Activated CD4-positive, alpha-beta T cell treated with anti-CD3 and anti-CD28 coated beads, Interleukin-2, amount 10 ng/mL, durations not matched to agents 7 days and 5 days (primary cell): ENCODE data around the gene PHB1. TPM values are rescaled to one million over a fixed set of nuclear protein-coding genes. Genes with fewer than 3 reads are reported as not detected.
A peak's percentile ranks its signal among the peaks of the same experiment; 100 is the strongest.

ENCODE experiments used
- CTCF ChIA-PET: fragments of 350-600 bp; sonication (Branson Sonifier 250); formaldehyde crosslinking; loops from one replicate; lab custom pipeline; 2021; ENCODE audit warnings: antibody characterized with exemption; lab: Charles Lee
- POLR2A ChIA-PET: fragments of 350-600 bp; sonication (Branson Sonifier 250); formaldehyde crosslinking; loops from one replicate; lab custom pipeline; 2021; ENCODE audit warnings: antibody characterized with exemption; lab: Charles Lee
- DNase-seq: peaks from one replicate; pipeline ENCODE4 v3.0.0-alpha.2; 2020
- H3K27ac Mint-ChIP-seq: one replicate; pipeline ENCODE4 v1.8.0; 2021; ENCODE audit warnings: mild to moderate bottlenecking, moderate library complexity, mixed read lengths
- H3K27me3 Mint-ChIP-seq: one replicate; pipeline ENCODE4 v1.8.0; 2021; ENCODE audit warnings: mixed read lengths
- H3K36me3 Mint-ChIP-seq: one replicate; pipeline ENCODE4 v1.8.0; 2021; ENCODE audit warnings: low read depth, mixed read lengths
- H3K4me1 Mint-ChIP-seq: one replicate; pipeline ENCODE4 v1.8.0; 2021; ENCODE audit warnings: mixed read lengths
- H3K4me3 Mint-ChIP-seq: one replicate; pipeline ENCODE4 v1.8.0; 2021; ENCODE audit warnings: mild to moderate bottlenecking, moderate library complexity, mixed read lengths
- H3K9me3 Mint-ChIP-seq: one replicate; pipeline ENCODE4 v1.8.0; 2021; ENCODE audit warnings: mixed read lengths
- total RNA-seq, 2 experiments: library from RNA; stranded (reverse); gene quantifications; one replicate each; pipeline ENCODE4 v1.2.3, GENCODE V29; 2021

PHB1 gene
- total RNA-seq, 2 experiments from 2014 or later = 132 to 153 TPM

DNA sequence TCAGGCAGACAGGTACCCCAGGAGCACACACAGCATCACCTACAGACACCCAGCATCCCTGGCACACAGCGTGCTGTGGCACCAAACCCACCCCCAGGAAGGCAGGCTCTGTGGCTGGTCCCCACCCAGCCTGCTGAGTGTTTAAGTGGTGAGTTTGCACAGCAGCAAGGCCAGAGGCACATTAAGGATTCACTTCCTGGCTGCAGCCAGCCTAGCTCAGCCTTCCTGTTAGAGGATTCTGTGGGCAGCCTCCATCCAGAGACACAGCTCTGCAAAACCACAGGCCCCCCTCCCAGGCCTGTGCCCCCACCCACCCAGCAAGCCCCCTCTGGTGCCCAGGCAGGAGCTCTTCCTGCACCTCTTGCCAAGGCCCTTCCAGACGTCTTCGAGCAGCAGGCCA, 36.1 kb upstream of the PHB1 start:
- ChIA-PET CTCF (interaction anchor here (1.2 kb wide), 1 partner anchor 28 kb away, joined by 3 read pairs; no protein-coding TSS in a partner anchor), POLR2A (no interaction called here)
- H3K36me3 Mint-ChIP-seq = no peaks in the 10 kb centered on the region
- H3K9me3 Mint-ChIP-seq = no peaks in the 10 kb centered on the region
- peaks cover 10% of the 10 kb centered on the region for H3K27me3 Mint-ChIP-seq
- no peak overlapping the region for H3K4me3 Mint-ChIP-seq
- H3K4me1 Mint-ChIP-seq = peaks cover 28% of the 10 kb centered on the region
- no peak for DNase-seq
- H3K27ac Mint-ChIP-seq = peak overlapping the region; percentile 71

- H3K4me1 Mint-ChIP-seq = peaks cover 28% of the 10 kb centered on the region
- no peaks in the 10 kb centered on the region for H3K9me3 Mint-ChIP-seq
- peak overlapping the region; percentile 71 for H3K27ac Mint-ChIP-seq
- DNase-seq = no peak
- no peak overlapping the region for H3K4me3 Mint-ChIP-seq
- H3K36me3 Mint-ChIP-seq = no peaks in the 10 kb centered on the region
- H3K27me3 Mint-ChIP-seq = peaks cover 10% of the 10 kb centered on the region
- CTCF ChIA-PET = no interaction called here
- POLR2A ChIA-PET = no interaction called here
Measured at GRCh38 chr17:49450181-49450580, 35.5 kb upstream of the PHB1 start.

DNA sequence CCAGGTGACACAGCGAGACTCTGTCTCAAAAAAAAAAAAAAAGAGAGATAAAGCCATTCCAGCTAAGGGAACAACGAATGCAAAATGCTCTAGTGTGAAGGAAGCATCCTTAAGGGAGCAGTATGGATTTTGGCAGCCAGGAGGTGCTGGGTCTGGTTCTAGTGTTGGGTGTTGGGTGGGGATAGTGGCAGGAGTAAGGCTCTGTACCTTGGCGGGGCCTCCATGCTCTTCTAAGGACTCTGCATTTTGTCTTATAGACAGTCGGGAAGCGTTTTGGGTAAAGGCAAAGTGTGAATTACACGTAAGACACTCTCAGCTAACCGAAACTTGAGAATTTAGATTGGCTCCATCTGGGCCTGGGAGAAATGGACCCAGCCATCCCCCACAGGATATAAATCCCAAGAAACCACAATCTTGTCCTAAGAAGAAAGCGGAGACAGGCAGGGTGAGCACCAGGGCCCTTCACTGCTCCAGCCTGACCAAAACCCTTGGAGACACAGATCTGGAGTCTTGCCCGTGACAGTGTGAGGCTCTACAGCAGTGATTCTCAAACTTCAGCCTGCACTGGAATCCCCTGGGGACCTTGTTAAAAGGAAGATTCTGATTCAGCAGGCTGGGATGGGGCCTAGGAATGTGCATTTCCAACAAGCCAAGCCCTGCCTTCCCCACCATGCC, 33.1 kb upstream of the PHB1 start:
- Mint-ChIP-seq H3K27ac (no peak overlapping the region), H3K4me3 (no peak overlapping the region), H3K4me1 (peaks cover 25% of the 10 kb centered on the region), H3K36me3 (no peaks in the 10 kb centered on the region), H3K9me3 (no peaks in the 10 kb centered on the region), H3K27me3 (no peaks in the 10 kb centered on the region)
- DNase-seq = no peak
- ChIA-PET CTCF (interaction anchor here (0.5 to 1.1 kb wide), 2 partner anchors 280 to 495 kb away, joined by 3 read pairs; no protein-coding TSS in a partner anchor), POLR2A (interaction anchor here (0.6 kb wide), 1 partner anchor 151 kb away, joined by 4 read pairs; no protein-coding TSS in a partner anchor)

DNA sequence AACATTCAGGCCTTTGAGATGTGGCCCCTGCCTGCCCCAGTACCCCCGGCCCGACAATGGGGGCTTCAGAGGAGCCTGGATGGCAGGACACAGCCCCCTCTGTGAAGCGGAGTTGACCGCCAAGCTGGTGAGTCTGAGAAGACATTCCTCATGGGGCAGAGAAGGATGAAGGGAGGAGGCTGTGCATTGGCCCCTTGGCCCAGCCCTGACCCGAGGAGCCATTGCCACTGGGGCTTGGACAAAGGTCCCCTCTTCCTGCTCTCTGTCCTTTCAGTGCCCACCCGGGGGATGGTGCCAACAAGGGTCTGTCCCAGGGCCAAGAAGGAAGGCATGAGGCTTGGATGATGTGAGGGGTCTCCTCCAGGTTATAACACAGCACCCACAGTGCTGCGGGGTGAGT, 30.9 kb upstream of the PHB1 start:
- H3K27me3 Mint-ChIP-seq = peaks cover 1% of the 10 kb centered on the region
- ChIA-PET POLR2A (no interaction called here), CTCF (no interaction called here)
- no peaks in the 10 kb centered on the region for H3K36me3 Mint-ChIP-seq
- H3K4me1 Mint-ChIP-seq = peaks cover 7% of the 10 kb centered on the region
- no peak overlapping the region for H3K27ac Mint-ChIP-seq
- no peak for DNase-seq
- no peaks in the 10 kb centered on the region for H3K9me3 Mint-ChIP-seq
- H3K4me3 Mint-ChIP-seq = no peak overlapping the region

GRCh38 chr17:49444384-49444783, 29.7 kb upstream of the PHB1 start:
- no peak overlapping the region for H3K27ac Mint-ChIP-seq
- ChIA-PET CTCF (no interaction called here), POLR2A (no interaction called here)
- H3K27me3 Mint-ChIP-seq = peaks cover 6% of the 10 kb centered on the region
- DNase-seq = no peak
- no peaks in the 10 kb centered on the region for H3K9me3 Mint-ChIP-seq
- no peaks in the 10 kb centered on the region for H3K36me3 Mint-ChIP-seq
- no peak overlapping the region for H3K4me3 Mint-ChIP-seq
- no peaks in the 10 kb centered on the region for H3K4me1 Mint-ChIP-seq

DNA sequence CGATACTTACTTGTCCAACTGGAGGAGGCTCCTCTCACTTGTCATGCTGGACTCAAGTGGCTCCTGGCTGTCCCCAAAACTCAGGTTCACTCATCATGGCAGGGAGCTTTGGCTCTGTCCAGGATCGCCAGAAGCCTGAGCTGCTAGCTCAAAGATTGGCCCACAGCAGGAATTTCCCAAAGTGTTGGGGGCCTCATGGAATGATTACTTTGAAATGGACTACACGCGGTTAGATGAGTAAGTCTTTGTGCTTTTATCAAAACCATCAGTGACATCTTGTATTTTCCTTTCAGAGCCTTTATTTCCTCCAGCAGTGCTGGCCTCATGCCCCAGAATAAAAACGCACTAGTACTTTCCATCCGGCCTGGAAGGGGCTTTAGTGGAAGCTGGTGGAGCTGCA, 29.2 kb upstream of the PHB1 start:
- H3K27ac Mint-ChIP-seq = no peak overlapping the region
- no peaks in the 10 kb centered on the region for H3K9me3 Mint-ChIP-seq
- ChIA-PET POLR2A (no interaction called here), CTCF (interaction anchor here (1.4 kb wide), 1 partner anchor 113 kb away, joined by 4 read pairs; no protein-coding TSS in a partner anchor)
- H3K4me1 Mint-ChIP-seq = no peaks in the 10 kb centered on the region
- H3K27me3 Mint-ChIP-seq = peaks cover 11% of the 10 kb centered on the region
- no peak overlapping the region for H3K4me3 Mint-ChIP-seq
- DNase-seq = no peak
- H3K36me3 Mint-ChIP-seq = no peaks in the 10 kb centered on the region

DNA sequence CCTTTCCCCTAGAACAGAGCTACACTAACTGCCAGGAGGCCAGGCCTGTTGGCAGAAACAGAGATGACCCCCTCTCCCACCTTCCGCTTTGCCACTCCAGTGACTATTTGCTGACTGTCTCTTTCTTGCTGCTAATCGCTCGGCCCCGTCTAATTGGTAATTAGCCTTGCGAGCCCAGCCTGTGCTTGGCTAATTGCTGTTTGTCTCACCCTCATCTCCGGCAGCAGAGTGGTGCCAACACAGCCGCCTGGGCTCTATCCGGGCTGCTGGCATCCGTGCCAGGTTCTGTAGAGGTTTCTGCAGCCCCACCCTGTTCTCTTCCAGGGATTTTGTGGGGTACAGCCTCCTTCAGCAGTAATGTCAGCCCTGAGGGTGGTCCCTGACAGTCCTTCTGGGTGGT, 27.4 kb upstream of the PHB1 start:
- no peak overlapping the region for H3K4me3 Mint-ChIP-seq
- no peaks in the 10 kb centered on the region for H3K4me1 Mint-ChIP-seq
- ChIA-PET POLR2A (no interaction called here), CTCF (no interaction called here)
- peaks cover 20% of the 10 kb centered on the region for H3K27me3 Mint-ChIP-seq
- H3K36me3 Mint-ChIP-seq = no peaks in the 10 kb centered on the region
- DNase-seq = no peak
- H3K9me3 Mint-ChIP-seq = no peaks in the 10 kb centered on the region
- H3K27ac Mint-ChIP-seq = no peak overlapping the region

- Mint-ChIP-seq H3K4me1 (no peaks in the 10 kb centered on the region), H3K9me3 (no peaks in the 10 kb centered on the region), H3K27ac (no peak overlapping the region), H3K4me3 (no peak overlapping the region), H3K27me3 (peaks cover 24% of the 10 kb centered on the region), H3K36me3 (no peaks in the 10 kb centered on the region)
- no peak for DNase-seq
- ChIA-PET CTCF (no interaction called here), POLR2A (no interaction called here)
Measured at GRCh38 chr17:49441578-49441977, 26.9 kb upstream of the PHB1 start.

DNA sequence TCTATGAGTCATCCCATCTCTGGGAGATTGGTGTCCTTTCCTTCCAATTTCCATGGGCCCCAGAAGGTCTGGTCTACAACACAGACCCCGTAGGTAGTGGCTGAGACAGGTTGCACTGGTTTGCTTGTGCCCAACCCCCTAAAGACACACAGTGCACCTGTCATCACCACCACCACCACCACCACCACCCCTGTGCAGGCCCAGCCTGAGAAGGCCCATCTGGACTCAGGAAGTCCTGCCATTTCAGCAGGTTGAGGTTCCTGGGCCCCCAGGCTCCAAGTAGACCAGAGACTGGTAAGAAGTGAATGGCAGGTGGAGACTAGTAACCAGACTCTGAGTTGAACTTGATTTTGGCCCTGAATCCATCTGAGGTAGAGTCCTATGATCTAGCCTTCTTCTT, 25.9 kb upstream of the PHB1 start:
- H3K27me3 Mint-ChIP-seq = peaks cover 34% of the 10 kb centered on the region
- no peak overlapping the region for H3K27ac Mint-ChIP-seq
- H3K4me3 Mint-ChIP-seq = no peak overlapping the region
- H3K9me3 Mint-ChIP-seq = no peaks in the 10 kb centered on the region
- ChIA-PET CTCF (no interaction called here), POLR2A (no interaction called here)
- no peak for DNase-seq
- no peaks in the 10 kb centered on the region for H3K4me1 Mint-ChIP-seq
- H3K36me3 Mint-ChIP-seq = no peaks in the 10 kb centered on the region

DNA sequence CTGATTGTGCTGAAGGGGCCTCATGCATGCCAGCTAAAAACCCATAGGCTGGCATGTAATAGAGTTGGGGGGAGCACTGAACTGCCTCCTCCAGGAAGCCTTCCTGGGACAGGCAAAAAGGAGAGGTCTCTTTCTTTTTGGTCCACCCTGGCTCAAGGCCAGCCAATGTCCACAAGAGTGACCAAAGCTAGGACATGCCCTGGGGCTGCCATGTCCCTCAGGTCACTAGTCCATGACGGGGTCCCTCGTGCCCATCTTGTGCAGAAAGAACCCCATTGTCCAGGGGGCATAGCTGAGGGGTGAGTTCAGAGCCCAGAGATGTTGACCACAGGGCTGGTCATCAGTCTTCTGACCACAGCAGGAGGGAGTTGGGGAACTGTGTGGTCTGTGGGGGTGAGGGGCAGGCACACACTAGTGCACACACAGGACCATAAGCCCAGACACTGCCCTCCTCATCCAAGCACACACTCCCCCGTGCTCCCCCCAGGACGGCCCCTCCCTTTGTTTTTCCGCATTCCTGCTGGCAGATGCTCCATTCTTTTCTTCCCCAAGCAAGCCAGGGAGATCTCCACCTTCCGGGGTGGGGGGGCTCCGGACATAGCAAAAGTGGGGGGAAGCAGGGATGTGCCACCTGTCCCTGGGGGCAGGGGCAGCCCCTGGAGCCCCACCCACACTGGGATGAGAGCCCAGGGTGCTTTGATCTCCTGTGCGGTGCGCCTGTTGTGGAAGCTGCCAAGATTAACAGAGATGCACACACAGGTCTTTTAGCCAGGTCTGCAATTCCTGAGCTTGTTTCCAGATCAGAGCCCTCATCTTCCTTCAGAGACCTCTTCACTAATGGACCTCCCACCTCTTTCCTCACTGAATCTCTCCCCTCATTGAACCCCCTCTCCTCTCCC, 25.2 kb upstream of the PHB1 start:
- CTCF ChIA-PET = interaction anchor here (1.3 kb wide), 1 partner anchor 130 kb away, joined by 3 read pairs; no protein-coding TSS in a partner anchor
- DNase-seq = no peak
- Mint-ChIP-seq H3K4me1 (no peaks in the 10 kb centered on the region), H3K27ac (no peak overlapping the region), H3K9me3 (no peaks in the 10 kb centered on the region), H3K27me3 (peaks cover 36% of the 10 kb centered on the region), H3K4me3 (no peak overlapping the region), H3K36me3 (no peaks in the 10 kb centered on the region)
- POLR2A ChIA-PET = no interaction called here

DNA sequence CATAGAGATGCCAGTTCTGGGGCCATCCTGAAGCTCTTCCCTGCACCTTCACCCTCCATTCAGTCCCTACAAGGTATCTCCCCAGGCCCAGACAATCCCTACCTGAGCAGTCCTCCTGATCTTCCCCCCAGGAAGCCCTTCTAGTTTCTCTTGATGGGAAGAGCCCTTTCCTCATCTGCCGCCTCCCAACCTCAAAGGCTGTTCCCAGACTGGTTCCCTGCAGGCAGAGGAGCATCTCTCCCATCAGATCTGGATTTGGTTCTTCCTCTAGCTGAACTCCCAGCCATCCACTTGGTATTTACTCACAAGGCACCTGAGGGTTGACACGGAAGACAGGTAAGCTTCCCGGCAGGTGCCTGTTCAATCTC, 24.6 kb upstream of the PHB1 start:
- no peak overlapping the region for H3K27ac Mint-ChIP-seq
- no peak for DNase-seq
- H3K27me3 Mint-ChIP-seq = peaks cover 36% of the 10 kb centered on the region
- ChIA-PET POLR2A (no interaction called here), CTCF (interaction anchor here (0.6 to 2.1 kb wide), 3 partner anchors 118 to 226 kb away, joined by 3 to 5 read pairs (median 4); no protein-coding TSS in a partner anchor)
- no peaks in the 10 kb centered on the region for H3K4me1 Mint-ChIP-seq
- no peaks in the 10 kb centered on the region for H3K9me3 Mint-ChIP-seq
- no peak overlapping the region for H3K4me3 Mint-ChIP-seq
- H3K36me3 Mint-ChIP-seq = no peaks in the 10 kb centered on the region

- Mint-ChIP-seq H3K36me3 (no peaks in the 10 kb centered on the region), H3K27ac (no peak overlapping the region), H3K4me3 (no peak overlapping the region), H3K9me3 (no peaks in the 10 kb centered on the region), H3K4me1 (no peaks in the 10 kb centered on the region), H3K27me3 (peaks cover 36% of the 10 kb centered on the region)
- ChIA-PET POLR2A (no interaction called here), CTCF (interaction anchor here (0.6 to 2.1 kb wide), 3 partner anchors 118 to 227 kb away, joined by 3 to 5 read pairs (median 4); no protein-coding TSS in a partner anchor)
- no peak for DNase-seq
Measured at GRCh38 chr17:49438436-49439278, 24.0 kb upstream of the PHB1 start.
